Right lobe of liver (tissue), 6 donors: ENCODE measurements around the gene DCST1. TPM values are rescaled to one million over a fixed set of nuclear protein-coding genes. Genes with fewer than 3 reads are reported as not detected.

Experiments
- ATAC-seq, 4 donors: fragments of 200-7000 bp; cut with Tn5 transposase; one replicate each; pipeline ENCODE4 v1.9.1; 2020; ENCODE audit warnings: mild to moderate bottlenecking in 4 of 4, moderate library complexity in 4 of 4
- DNase-seq, 3 donors: peaks; one replicate each; pipeline ENCODE4 v3.0.0-alpha.2; 2020
- H3K27ac ChIP-seq, 3 donors: fragments of 200-600 bp; one replicate each; pipeline ENCODE4 v1.8.0; 2022
- H3K27me3 ChIP-seq, 2 donors: fragments of 200-600 bp; one replicate each; pipeline ENCODE4 v1.8.0; 2022
- H3K36me3 ChIP-seq, 4 donors: fragments of 200-600 bp; sonication (generic) in 1 of 4; one replicate each; pipeline versions ENCODE4 v1.5.1 to v1.8.0; 2017 to 2022; ENCODE audit warnings: control low read depth in 1 of 4
- H3K4me1 ChIP-seq, 4 donors: fragments of 200-600 bp; sonication (generic) in 1 of 4; one replicate each; pipeline versions ENCODE4 v1.5.1 to v1.8.0; 2017 to 2022; ENCODE audit warnings: control low read depth in 1 of 4
- H3K4me3 ChIP-seq, 3 donors: fragments of 200-600 bp; one replicate each; pipeline ENCODE4 v1.8.0; 2022
- H3K9me3 ChIP-seq, 4 donors: fragments of 200-600 bp; sonication (generic) in 1 of 4; one replicate each; pipeline versions ENCODE4 v1.5.1 to v1.8.0; 2017 to 2022; ENCODE audit warnings: control low read depth in 1 of 4
- CTCF ChIP-seq, 4 donors: fragments of 200-600 bp in 3 of 4; fragments of 450-650 bp in 1 of 4; IDR thresholded peaks; one replicate each; pipeline versions ENCODE4 v1.5.1 to v1.8.0; 2016 to 2022; ENCODE audit warnings: antibody characterized with exemption in 4 of 4, mild to moderate bottlenecking in 2 of 4
- POLR2A ChIP-seq: fragments of 450-650 bp; IDR thresholded peaks from one replicate; pipeline ENCODE4 v1.6.1; 2017; ENCODE audit warnings: antibody characterized with exemption, mild to moderate bottlenecking
- WGBS: methylation state at CpG from one replicate; pipeline ENCODE4 v1.1.6; 2018; ENCODE audit warnings: low coverage, low lambda C conversion rate; ENCODE audit not compliant: insufficient coverage; ENCODE audit errors: missing lambda C conversion rate; 5-methylcytosine and 5-hydroxymethylcytosine counted together
- intact Hi-C, 2 donors: fragments of 100-400 bp; cut with DNase I; formaldehyde crosslinking; loops; one replicate each; pipeline versions ENCODE4 v1.11.2 to v1.14.1; 2022
- total RNA-seq, 6 experiments: library from RNA; depleted of rRNA in 2 of 6; stranded (reverse); fragments of >200 nt in 2 of 6; fragmentation: NEBNext Ultra II Directional in 3 of 6; extraction: Animal tissue kit (Norgen Biotek cat#: 25700) in 3 of 6; gene quantifications; one replicate each; pipeline versions ENCODE4 v1.1.0 to v1.2.4, GENCODE V29; 2016 to 2023
- donor health status: DM: no; HTN: yes; CAD: no.
- donor health status: DM: no; HTN: no; CAD: no.
- donor health status: DM: no; HTN: no; CAD: no.
- donor health status: DM: no; HTN: yes; CAD: no.
- donor health status: DM: no; HTN: yes; CAD: no.

DCST1 gene
- total RNA-seq, 6 experiments from 2014 or later: not detected

- TF ChIP-seq POLR2A (no peak), CTCF (IDR thresholded peaks at IDR 0.05) (peak in 3 of 4 donors; percentile 40 to 62 (median 50))
- no peaks in the 10 kb centered on the region for H3K9me3 ChIP-seq
- peak; percentile 37 to 55 (median 50) for ATAC-seq
- H3K4me3 ChIP-seq: no peak overlapping the region
- intact Hi-C loops: loop anchor here (5.0 kb wide), 1 partner anchor 73 kb away; no protein-coding TSS in a partner anchor
- H3K36me3 ChIP-seq: no peaks in the 10 kb centered on the region
- peak overlapping the region; percentile 55 to 76 (median 66) for H3K27ac ChIP-seq
- peaks cover 0 to 25% (median 11%) of the 10 kb centered on the region in 4 donors for H3K4me1 ChIP-seq
- DNase-seq: peak in 2 of 3 donors; percentile 51 to 59
- 19% methylated on average over 11 of the region's 13 CpGs for WGBS
- no peaks in the 10 kb centered on the region for H3K27me3 ChIP-seq
Observed at GRCh38 chr1:155093911-155094621, 60.4 kb downstream of the DCST1 start.

- peak in 1 of 3 donors; percentile 37 for DNase-seq
- Histone ChIP-seq H3K9me3 (no peaks in the 10 kb centered on the region), H3K27ac (peak overlapping the region; percentile 55 to 76 (median 66)), H3K27me3 (no peaks in the 10 kb centered on the region), H3K36me3 (no peaks in the 10 kb centered on the region), H3K4me1 (peaks cover 0 to 25% (median 11%) of the 10 kb centered on the region in 4 donors), H3K4me3 (no peak overlapping the region)
- peak in 1 of 4 donors; percentile 9 for TF ChIP-seq CTCF (IDR thresholded peaks at IDR 0.05)
- no peak for TF ChIP-seq POLR2A
- no peak for ATAC-seq
- intact Hi-C loops: loop anchor here (5.0 kb wide), 1 partner anchor 73 kb away; no protein-coding TSS in a partner anchor
- WGBS: 78% methylated on average over 2 of the region's 2 CpGs
Observed at GRCh38 chr1:155094622-155094948, 61.0 kb downstream of the DCST1 start.

- WGBS: 79% methylated on average over 7 of the region's 7 CpGs
- no peak for TF ChIP-seq CTCF (IDR thresholded peaks at IDR 0.05)
- TF ChIP-seq POLR2A: no peak
- no peak for DNase-seq
- no peaks in the 10 kb centered on the region for H3K36me3 ChIP-seq
- intact Hi-C loops: no loop called here
- no peaks in the 10 kb centered on the region for H3K27me3 ChIP-seq
- no peak for ATAC-seq
- H3K4me1 ChIP-seq: peaks cover 0 to 34% (median 17%) of the 10 kb centered on the region in 4 donors
- no peak overlapping the region for H3K4me3 ChIP-seq
- H3K9me3 ChIP-seq: no peaks in the 10 kb centered on the region
- H3K27ac ChIP-seq: no peak overlapping the region
Observed at GRCh38 chr1:155099331-155099730, 65.7 kb downstream of the DCST1 start.

Other genes with a start within 250 kb of the DCST1 start
- gene KCNN3, start 163.5 kb upstream of the DCST1 start, total RNA-seq: under 1 TPM; 0.15 to 0.64 (median 0.32) TPM
- 10 to 100 TPM; 16.9 to 34.5 (median 29.2) TPM for gene PMVK, start 97.1 kb upstream of the DCST1 start, total RNA-seq
- 10 to 100 TPM; 16.7 to 25.9 (median 19.1) TPM for gene PBXIP1, start 77.7 kb upstream of the DCST1 start, total RNA-seq
- gene PYGO2, start 72.0 kb upstream of the DCST1 start, total RNA-seq: 10 to 100 TPM in 4 of 6 experiments, 1 to 10 TPM in 2; 9.1 to 13.5 (median 10.9) TPM
- 100 to 1,000 TPM in 1 of 6 experiments, 10 to 100 TPM in 5; 44.6 to 108 (median 75.3) TPM for gene SHC1, start 63.1 kb upstream of the DCST1 start, total RNA-seq
- 10 to 100 TPM; 14.9 to 51.7 (median 23.1) TPM for gene CKS1B, start 59.1 kb upstream of the DCST1 start, total RNA-seq
- 10 to 100 TPM; 18.3 to 33.1 (median 24.6) TPM for gene FLAD1, start 50.5 kb upstream of the DCST1 start, total RNA-seq
- not detected for gene LENEP, start 40.2 kb upstream of the DCST1 start, total RNA-seq
- 10 to 100 TPM; 35.0 to 83.8 (median 38.8) TPM for gene ZBTB7B, start 31.0 kb upstream of the DCST1 start, total RNA-seq
- gene DCST2, start within 50 bp of the DCST1 start, total RNA-seq: 1 to 10 TPM in 1 of 6 experiments, under 1 TPM in 4, not detected in 1; 0.72 to 1.4 (median 0.81) TPM
- 10 to 100 TPM; 16.2 to 33.9 (median 26.4) TPM for gene ADAM15, start 17.5 kb downstream of the DCST1 start, total RNA-seq
- gene EFNA4, start 29.9 kb downstream of the DCST1 start, total RNA-seq: 1 to 10 TPM; 2.3 to 6.4 (median 3.0) TPM
- 1 to 10 TPM in 4 of 6 experiments, under 1 TPM in 2; 0.26 to 4.0 (median 2.5) TPM for gene EFNA3, start 45.0 kb downstream of the DCST1 start, total RNA-seq
- gene EFNA1, start 94.1 kb downstream of the DCST1 start, total RNA-seq: 100 to 1,000 TPM in 5 of 6 experiments, 10 to 100 TPM in 1; 87.5 to 419 (median 196) TPM
- 10 to 100 TPM; 16.2 to 28.1 (median 24.4) TPM for gene SLC50A1, start 102.0 kb downstream of the DCST1 start, total RNA-seq
- 100 to 1,000 TPM in 1 of 6 experiments, 10 to 100 TPM in 5; 50.4 to 106 (median 60.4) TPM for gene DPM3, start 106.7 kb downstream of the DCST1 start, total RNA-seq
- 100 to 1,000 TPM in 3 of 6 experiments, 10 to 100 TPM in 3; 85.5 to 145 (median 99.9) TPM for gene KRTCAP2, start 139.5 kb downstream of the DCST1 start, total RNA-seq
- under 1 TPM in 2 of 6 experiments, not detected in 4; 0.09 to 0.15 TPM for gene TRIM46, start 140.0 kb downstream of the DCST1 start, total RNA-seq
- 10 to 100 TPM in 3 of 6 experiments, 1 to 10 TPM in 3; 4.0 to 14.4 (median 10.5) TPM for gene THBS3, start 174.1 kb downstream of the DCST1 start, total RNA-seq
- 10 to 100 TPM; 20.0 to 50.7 (median 23.9) TPM for gene MTX1, start 174.9 kb downstream of the DCST1 start, total RNA-seq
- 10 to 100 TPM in 2 of 6 experiments, 1 to 10 TPM in 4; 7.2 to 13.0 (median 9.6) TPM for gene ENTREP3, start 221.7 kb downstream of the DCST1 start, total RNA-seq
- 10 to 100 TPM; 27.9 to 63.4 (median 29.2) TPM for gene SCAMP3, start 228.5 kb downstream of the DCST1 start, total RNA-seq
- 10 to 100 TPM; 10.4 to 29.2 (median 20.2) TPM for gene CLK2, start 239.7 kb downstream of the DCST1 start, total RNA-seq
- 1 to 10 TPM in 4 of 6 experiments, under 1 TPM in 2; 0.56 to 1.6 (median 1.2) TPM for gene HCN3, start 243.6 kb downstream of the DCST1 start, total RNA-seq